ENCODE results near the gene BEND7.

The BEND7 gene

GRCh38 chr10:13527864-13528122 lies 1.0 kb downstream of the BEND7 start:
- H3K4me3 ChIP-seq (ENCODE audit: low read length) = no peak overlapping the region
- no peak for TF ChIP-seq EZH2phosphoT487 (IDR thresholded peaks at IDR 0.05; ENCODE audit: borderline replicate concordance, low read length)
- no peak for TF ChIP-seq CTCF (IDR thresholded peaks at IDR 0.05; ENCODE audit: low read depth, low read length, poor library complexity, severe bottlenecking)
- no peaks in the 10 kb centered on the region for H3K79me2 ChIP-seq (ENCODE audit: control insufficient read depth, low read length)
- H3K9me2 ChIP-seq (replicated peaks; ENCODE audit: control insufficient read depth, low read length) = no peaks in the 10 kb centered on the region
- no peak overlapping the region for H3K27ac ChIP-seq (ENCODE audit: low read depth, low read length)
- no peaks in the 10 kb centered on the region for H3K4me1 ChIP-seq (ENCODE audit: control insufficient read depth, low read length)
- H3K9me3 ChIP-seq (ENCODE audit: control insufficient read depth, insufficient read depth, low read length) = no peaks in the 10 kb centered on the region
- no peak overlapping the region for H3K4me2 ChIP-seq (ENCODE audit: low read length)
- no peaks in the 10 kb centered on the region for H4K20me1 ChIP-seq (ENCODE audit: control insufficient read depth, insufficient read depth, low read depth, low read length)
- H3F3A ChIP-seq (ENCODE audit: control insufficient read depth, insufficient read depth) = no peaks in the 10 kb centered on the region
- H3K36me3 ChIP-seq (ENCODE audit: control insufficient read depth, low read length) = no peaks in the 10 kb centered on the region
- peaks cover 47% of the 10 kb centered on the region for H3K27me3 ChIP-seq (ENCODE audit: control insufficient read depth, low read length)

- H3K36me3 ChIP-seq (ENCODE audit: control insufficient read depth, low read length) = no peaks in the 10 kb centered on the region
- H3K4me1 ChIP-seq (ENCODE audit: control insufficient read depth, low read length) = no peaks in the 10 kb centered on the region
- no peaks in the 10 kb centered on the region for H4K20me1 ChIP-seq (ENCODE audit: control insufficient read depth, insufficient read depth, low read depth, low read length)
- no peak overlapping the region for H3K4me3 ChIP-seq (ENCODE audit: low read length)
- H3K9me2 ChIP-seq (replicated peaks; ENCODE audit: control insufficient read depth, low read length) = no peaks in the 10 kb centered on the region
- H3K4me2 ChIP-seq (ENCODE audit: low read length) = no peak overlapping the region
- TF ChIP-seq CTCF (IDR thresholded peaks at IDR 0.05; ENCODE audit: low read depth, low read length, poor library complexity, severe bottlenecking) (no peak), EZH2phosphoT487 (IDR thresholded peaks at IDR 0.05; ENCODE audit: borderline replicate concordance, low read length) (no peak; the same call in 1 of the 2 replicates)
- no peaks in the 10 kb centered on the region for H3F3A ChIP-seq (ENCODE audit: control insufficient read depth, insufficient read depth)
- H3K27me3 ChIP-seq (ENCODE audit: control insufficient read depth, low read length) = peaks cover 47% of the 10 kb centered on the region
- H3K27ac ChIP-seq (ENCODE audit: low read depth, low read length) = no peak overlapping the region
- no peaks in the 10 kb centered on the region for H3K79me2 ChIP-seq (ENCODE audit: control insufficient read depth, low read length)
- H3K9me3 ChIP-seq (ENCODE audit: control insufficient read depth, insufficient read depth, low read length) = no peaks in the 10 kb centered on the region
These were observed 1.6 kb downstream of the BEND7 start for GRCh38 chr10:13526948-13527863.

DNA sequence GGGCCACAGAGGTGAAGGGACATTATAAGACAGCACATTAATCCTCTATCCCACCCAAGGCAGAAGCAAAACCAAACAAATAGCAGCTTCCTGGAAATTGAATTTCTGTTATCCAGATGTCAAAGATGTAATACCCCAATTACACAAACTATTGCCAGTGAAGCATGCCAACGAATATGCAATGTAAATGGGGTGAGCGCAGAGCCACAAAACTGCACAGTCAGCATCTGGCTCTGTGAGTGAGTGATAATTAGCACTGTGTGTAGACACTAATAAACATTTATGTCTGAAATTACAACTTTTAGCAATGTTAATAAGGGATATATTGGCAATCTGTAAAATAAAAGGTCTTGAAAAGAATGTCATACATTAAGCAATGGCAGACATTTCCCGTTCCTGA lies 3.2 kb downstream of the BEND7 start:
- no peak for TF ChIP-seq CTCF (IDR thresholded peaks at IDR 0.05; ENCODE audit: low read depth, low read length, poor library complexity, severe bottlenecking)
- no peak for TF ChIP-seq EZH2phosphoT487 (IDR thresholded peaks at IDR 0.05; ENCODE audit: borderline replicate concordance, low read length)
- Histone ChIP-seq H3F3A (ENCODE audit: control insufficient read depth, insufficient read depth) (no peaks in the 10 kb centered on the region), H3K9me3 (ENCODE audit: control insufficient read depth, insufficient read depth, low read length) (no peaks in the 10 kb centered on the region), H3K27ac (ENCODE audit: low read depth, low read length) (no peak overlapping the region), H3K27me3 (ENCODE audit: control insufficient read depth, low read length) (peaks cover 45% of the 10 kb centered on the region), H3K4me1 (ENCODE audit: control insufficient read depth, low read length) (no peaks in the 10 kb centered on the region), H3K4me2 (ENCODE audit: low read length) (no peak overlapping the region), H3K36me3 (ENCODE audit: control insufficient read depth, low read length) (no peaks in the 10 kb centered on the region), H3K9me2 (replicated peaks; ENCODE audit: control insufficient read depth, low read length) (no peaks in the 10 kb centered on the region), H4K20me1 (ENCODE audit: control insufficient read depth, insufficient read depth, low read depth, low read length) (no peaks in the 10 kb centered on the region), H3K79me2 (ENCODE audit: control insufficient read depth, low read length) (no peaks in the 10 kb centered on the region), H3K4me3 (ENCODE audit: low read length) (no peak overlapping the region)
